Measurements from ENCODE around the gene GUCY1A1.

The GUCY1A1 gene

GRCh38 chr4:155658681-155659064 lies 8.0 kb upstream of the GUCY1A1 start:
- DNase-seq (ENCODE audit: low read depth) = no peak

- no peak for DNase-seq (ENCODE audit: low read depth)
These were observed 7.5 kb upstream of the GUCY1A1 start for GRCh38 chr4:155659176-155659575.

GRCh38 chr4:155660436-155660835 lies 6.2 kb upstream of the GUCY1A1 start:
- DNase-seq (ENCODE audit: low read depth) = no peak

- DNase-seq (ENCODE audit: low read depth) = no peak
These were observed 1.6 kb upstream of the GUCY1A1 start for GRCh38 chr4:155665054-155665453.

GRCh38 chr4:155667222-155667567 lies 547 bp downstream of the GUCY1A1 start:
- DNase-seq (ENCODE audit: low read depth) = no peak

GRCh38 chr4:155667568-155668511 lies 1.2 kb downstream of the GUCY1A1 start:
- DNase-seq (ENCODE audit: low read depth) = no peak

GRCh38 chr4:155668707-155669220 lies 2.1 kb downstream of the GUCY1A1 start:
- DNase-seq (ENCODE audit: low read depth) = no peak

GRCh38 chr4:155672342-155672741 lies 5.7 kb downstream of the GUCY1A1 start:
- DNase-seq (ENCODE audit: low read depth) = no peak

GRCh38 chr4:155673453-155673979 lies 6.9 kb downstream of the GUCY1A1 start:
- DNase-seq (ENCODE audit: low read depth) = no peak

- DNase-seq (ENCODE audit: low read depth) = no peak
These were observed 8.0 kb downstream of the GUCY1A1 start for GRCh38 chr4:155674669-155675071.

GRCh38 chr4:155675709-155676429 lies 9.2 kb downstream of the GUCY1A1 start:
- no peak for DNase-seq (ENCODE audit: low read depth)

- DNase-seq (ENCODE audit: low read depth) = no peak
These were observed 9.8 kb downstream of the GUCY1A1 start for GRCh38 chr4:155676430-155676825.

- DNase-seq (ENCODE audit: low read depth) = no peak
These were observed 11.4 kb downstream of the GUCY1A1 start for GRCh38 chr4:155678011-155678410.

- no peak for DNase-seq (ENCODE audit: low read depth)
These were observed 12.7 kb downstream of the GUCY1A1 start for GRCh38 chr4:155679343-155679742.

- no peak for DNase-seq (ENCODE audit: low read depth)
These were observed 15.2 kb downstream of the GUCY1A1 start for GRCh38 chr4:155681886-155682285.

GRCh38 chr4:155684423-155684822 lies 17.8 kb downstream of the GUCY1A1 start:
- DNase-seq (ENCODE audit: low read depth) = no peak

GRCh38 chr4:155684892-155685541 lies 18.4 kb downstream of the GUCY1A1 start:
- no peak for DNase-seq (ENCODE audit: low read depth)

- no peak for DNase-seq (ENCODE audit: low read depth)
These were observed 20.8 kb downstream of the GUCY1A1 start for GRCh38 chr4:155687380-155687982.

- DNase-seq (ENCODE audit: low read depth) = no peak
These were observed 21.6 kb downstream of the GUCY1A1 start for GRCh38 chr4:155688211-155688610.

GRCh38 chr4:155688860-155689259 lies 22.2 kb downstream of the GUCY1A1 start:
- no peak for DNase-seq (ENCODE audit: low read depth)

- DNase-seq (ENCODE audit: low read depth) = no peak
These were observed 23.6 kb downstream of the GUCY1A1 start for GRCh38 chr4:155690044-155690837.

Measured in stimulated activated CD8-positive, alpha-beta memory T cell treated with anti-CD3 and anti-CD28 coated beads, Interleukin-15, amount 100 ng/mL, for 24 hours (primary cell).